HEK293T (cell line): Measurements from ENCODE around the gene PRSS2.

Experiments used
- CTCF ChIA-PET: fragments of 350-600 bp; formaldehyde crosslinking; extraction: SDS; loops from one replicate; lab custom pipeline; 2021; ENCODE audit warnings: antibody characterized with exemption, inconsistent platforms; lab: Yijun Ruan, JAX
- POLR2A ChIA-PET: fragments of 350-600 bp; formaldehyde crosslinking; extraction: SDS; loops from one replicate; lab custom pipeline; 2020; ENCODE audit warnings: antibody characterized with exemption, inconsistent platforms; lab: Yijun Ruan, JAX
- DNase-seq: peaks from one replicate; pipeline ENCODE4 v3.0.0; 2012; ENCODE audit warnings: mixed read lengths; ENCODE audit errors: extremely low spot score
- ARNT ChIP-seq: fragments of 450-650 bp; IDR thresholded peaks from 2 replicates; pipeline ENCODE4 v1.6.1; 2017; ENCODE audit warnings: mild to moderate bottlenecking
- BHLHE40 ChIP-seq: fragments of 450-650 bp; IDR thresholded peaks from 2 replicates; pipeline ENCODE4 v1.6.1; 2016; ENCODE audit warnings: mild to moderate bottlenecking, moderate library complexity, borderline replicate concordance
- CTBP1 ChIP-seq: fragments of 450-650 bp; IDR thresholded peaks from 2 replicates; pipeline ENCODE4 v1.6.1; 2016; ENCODE audit warnings: borderline replicate concordance
- ELF4 ChIP-seq: fragments of 450-650 bp; IDR thresholded peaks from 2 replicates; pipeline ENCODE4 v1.6.1; 2017; ENCODE audit warnings: antibody characterized with exemption
- FOXA1 ChIP-seq: fragments of 450-650 bp; IDR thresholded peaks from 2 replicates; pipeline ENCODE4 v1.6.1; 2016; ENCODE audit warnings: mild to moderate bottlenecking
- FOXK2 ChIP-seq: fragments of 450-650 bp; IDR thresholded peaks from 2 replicates; pipeline ENCODE4 v1.6.1; 2016; ENCODE audit warnings: mild to moderate bottlenecking
- FOXM1 ChIP-seq: fragments of 450-650 bp; IDR thresholded peaks from 2 replicates; pipeline ENCODE4 v1.6.1; 2017; ENCODE audit warnings: mild to moderate bottlenecking, borderline replicate concordance
- HDGF ChIP-seq: fragments of 450-650 bp; IDR thresholded peaks from 2 replicates; pipeline ENCODE4 v1.6.1; 2017; ENCODE audit warnings: antibody characterized with exemption, borderline replicate concordance
- L3MBTL2 ChIP-seq: fragments of 450-650 bp; conservative IDR thresholded peaks from 2 replicates; pipeline ENCODE4 v1.6.1; 2016; ENCODE audit warnings: mild to moderate bottlenecking
- LEF1 ChIP-seq: fragments of 450-650 bp; IDR thresholded peaks from 2 replicates; pipeline ENCODE4 v1.6.1; 2017; ENCODE audit warnings: mild to moderate bottlenecking, borderline replicate concordance
- NFRKB ChIP-seq: fragments of 450-650 bp; IDR thresholded peaks from 2 replicates; pipeline ENCODE4 v1.6.1; 2016; ENCODE audit warnings: mild to moderate bottlenecking, moderate library complexity
- PKNOX1 ChIP-seq: fragments of 450-650 bp; IDR thresholded peaks from 2 replicates; pipeline ENCODE4 v1.6.1; 2016
- SP1 ChIP-seq: fragments of 450-650 bp; IDR thresholded peaks from 2 replicates; pipeline ENCODE4 v1.6.1; 2017
- SUZ12 ChIP-seq: fragments of 450-650 bp; IDR thresholded peaks from 2 replicates; pipeline ENCODE4 v1.6.1; 2016; ENCODE audit warnings: mild to moderate bottlenecking
- TARDBP ChIP-seq: fragments of 450-650 bp; IDR thresholded peaks from 2 replicates; pipeline ENCODE4 v1.6.1; 2016
- ZNF384 ChIP-seq: fragments of 450-650 bp; IDR thresholded peaks from 2 replicates; pipeline ENCODE4 v1.6.1; 2016

PRSS2 gene

GRCh38 chr7:142796501-142797390 is 26.0 kb downstream of the PRSS2 start:
- DNase-seq, result no peak
- CTCF ChIA-PET, result no interaction called here
- TF ChIP-seq PKNOX1, result no peak
- TF ChIP-seq ZNF384, result no peak
- TF ChIP-seq FOXK2, result no peak
- TF ChIP-seq ELF4, result no peak
- no peak for TF ChIP-seq CTBP1
- TF ChIP-seq L3MBTL2, result no peak
- TF ChIP-seq SP1, result no peak
- no peak for TF ChIP-seq TARDBP
- no peak for TF ChIP-seq BHLHE40
- TF ChIP-seq LEF1, result no peak
- TF ChIP-seq NFRKB, result no peak
- TF ChIP-seq SUZ12, result no peak
- TF ChIP-seq FOXA1, result no peak
- no peak for TF ChIP-seq ARNT
- no peak for TF ChIP-seq FOXM1
- no peak for TF ChIP-seq HDGF

GRCh38 chr7:142797391-142798377 is 26.9 kb downstream of the PRSS2 start:
- TF ChIP-seq TARDBP (no peak), ARNT (no peak), CTBP1 (no peak), FOXA1 (no peak), HDGF (no peak), FOXK2 (no peak), ELF4 (no peak), PKNOX1 (no peak), L3MBTL2 (no peak), SP1 (no peak), SUZ12 (no peak), ZNF384 (no peak), NFRKB (no peak), FOXM1 (no peak), LEF1 (no peak), BHLHE40 (no peak)
- DNase-seq, result no peak
- ChIA-PET CTCF (no interaction called here), POLR2A (no interaction called here)

More at GRCh38 chr7:142796501-142797390, 26.0 kb downstream of the PRSS2 start:
- POLR2A ChIA-PET, result no interaction called here

GRCh38 chr7:142798451-142799436 is 28.0 kb downstream of the PRSS2 start:
- DNase-seq, result no peak
- CTCF ChIA-PET, result no interaction called here
- POLR2A ChIA-PET, result no interaction called here
- TF ChIP-seq FOXM1, result no peak
- TF ChIP-seq SUZ12, result no peak
- no peak for TF ChIP-seq L3MBTL2
- TF ChIP-seq ARNT, result no peak
- TF ChIP-seq SP1, result no peak
- no peak for TF ChIP-seq LEF1
- no peak for TF ChIP-seq HDGF
- TF ChIP-seq BHLHE40, result no peak
- TF ChIP-seq FOXK2, result no peak
- TF ChIP-seq ELF4, result no peak
- TF ChIP-seq PKNOX1, result no peak
- no peak for TF ChIP-seq TARDBP

GRCh38 chr7:142799437-142799835 is 28.7 kb downstream of the PRSS2 start:
- ChIA-PET POLR2A (no interaction called here), CTCF (no interaction called here)
- DNase-seq, result no peak
- TF ChIP-seq FOXA1 (no peak), ARNT (no peak), SUZ12 (no peak), ZNF384 (no peak), BHLHE40 (no peak), ELF4 (no peak), FOXM1 (no peak), TARDBP (no peak), HDGF (no peak), NFRKB (no peak), LEF1 (no peak), CTBP1 (no peak), SP1 (no peak), PKNOX1 (no peak), FOXK2 (no peak), L3MBTL2 (no peak)
